Stimulated activated CD4-positive, alpha-beta T cell treated with anti-CD3 and anti-CD28 coated beads, Interleukin-12 subunit alpha, Interleukin-12 subunit beta, amount 100 ng/mL, for 4 hours (primary cell): ENCODE data around the gene CENPP.

Source experiments
- DNase-seq: peaks from one replicate; pipeline ENCODE4 v3.0.0-alpha.2; 2020

The CENPP gene

DNA sequence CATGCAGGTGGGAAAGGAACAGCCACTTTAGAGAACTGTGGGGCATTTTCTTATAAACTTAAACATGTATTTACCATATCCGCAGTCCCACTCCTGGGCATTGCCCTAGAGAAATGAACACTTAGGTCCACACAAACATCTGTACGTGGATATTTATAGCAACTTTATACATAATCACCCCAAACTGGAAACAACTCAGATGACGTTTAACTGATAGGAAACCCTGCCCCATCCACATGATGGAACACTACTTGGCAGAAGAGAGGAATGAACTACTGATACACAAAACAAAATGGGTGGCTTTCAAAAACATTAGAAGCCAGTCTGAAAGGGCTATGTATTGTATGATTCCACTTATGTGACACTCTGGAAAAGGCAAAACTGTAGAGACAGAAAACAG, 187.6 kb downstream of the CENPP start:
- DNase-seq = no peak

DNA sequence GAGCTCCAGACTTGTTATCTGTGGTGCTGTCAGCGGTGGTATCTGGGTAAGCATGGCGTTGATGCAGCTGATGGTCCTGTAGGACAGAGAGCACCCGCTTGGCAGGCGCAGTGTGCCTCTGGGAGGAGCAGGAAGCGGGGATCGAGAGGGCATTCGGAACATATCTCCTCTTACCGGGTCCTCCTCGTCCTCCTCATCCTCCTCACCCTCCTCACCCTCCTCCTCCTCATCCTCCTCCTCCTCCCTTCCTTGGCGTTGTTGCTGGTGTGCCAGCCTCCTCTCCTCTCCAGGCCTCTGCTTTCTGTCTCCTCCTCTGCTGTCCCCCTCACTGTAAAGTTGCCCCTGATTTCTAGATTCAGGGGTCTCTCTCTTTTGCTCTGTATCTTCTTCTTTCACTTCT, 188.9 kb downstream of the CENPP start:
- no peak for DNase-seq

DNA sequence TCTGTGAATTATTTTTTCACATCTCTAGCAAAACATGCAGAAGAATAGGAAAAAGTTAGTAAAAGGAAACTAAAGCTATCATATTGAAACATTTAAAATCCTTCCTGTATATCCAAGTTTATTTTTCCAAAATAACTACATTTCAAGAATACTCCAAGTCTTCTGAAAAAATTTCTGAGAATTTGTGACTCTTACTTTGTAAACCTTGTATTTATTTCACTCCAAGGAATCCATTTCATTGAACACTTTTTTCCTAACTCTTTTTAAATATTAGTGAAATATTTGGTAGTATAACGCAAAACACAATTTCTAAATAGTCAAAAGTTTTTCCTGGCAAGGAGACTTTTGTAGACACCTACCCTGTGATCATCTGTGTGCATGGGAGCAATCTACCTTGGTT, 190.8 kb downstream of the CENPP start:
- no peak for DNase-seq

DNA sequence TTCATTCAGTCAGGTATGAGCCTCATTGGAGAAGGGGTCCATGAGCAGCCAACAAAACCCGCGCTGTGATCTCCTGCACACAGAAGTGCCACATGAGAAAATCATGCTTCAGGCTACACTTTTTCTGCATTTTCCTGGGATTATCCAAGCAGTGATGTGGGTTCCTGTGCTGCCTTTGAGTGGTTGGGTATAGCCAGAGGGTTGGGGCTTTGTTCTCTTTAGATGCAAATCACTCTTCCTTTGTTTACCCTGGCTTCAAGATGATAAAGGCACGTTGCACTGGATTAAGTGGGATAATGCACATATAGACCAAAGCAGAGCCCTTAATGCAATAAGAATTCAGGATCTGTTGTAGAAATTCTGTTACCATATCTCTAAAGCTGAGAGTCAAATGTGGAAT, 191.3 kb downstream of the CENPP start:
- no peak for DNase-seq

DNA sequence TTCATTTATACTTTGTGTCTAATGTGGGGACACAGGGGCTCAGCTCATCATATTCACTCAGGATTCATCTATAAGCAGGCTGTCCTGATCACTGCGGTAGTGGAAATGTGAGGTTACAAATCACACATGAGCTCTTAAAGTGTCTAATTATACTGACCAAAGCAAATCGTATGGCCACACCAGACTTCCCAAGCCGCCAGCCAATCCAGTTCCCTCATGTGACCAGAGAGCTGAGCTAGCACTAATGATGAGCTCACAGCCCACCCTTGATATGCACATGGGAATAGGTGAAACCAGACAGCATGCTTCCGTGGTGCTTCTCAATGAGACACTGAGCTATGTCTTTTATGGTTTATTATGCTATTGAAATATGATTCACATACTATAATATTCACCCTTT, 192.4 kb downstream of the CENPP start:
- DNase-seq = no peak

DNA sequence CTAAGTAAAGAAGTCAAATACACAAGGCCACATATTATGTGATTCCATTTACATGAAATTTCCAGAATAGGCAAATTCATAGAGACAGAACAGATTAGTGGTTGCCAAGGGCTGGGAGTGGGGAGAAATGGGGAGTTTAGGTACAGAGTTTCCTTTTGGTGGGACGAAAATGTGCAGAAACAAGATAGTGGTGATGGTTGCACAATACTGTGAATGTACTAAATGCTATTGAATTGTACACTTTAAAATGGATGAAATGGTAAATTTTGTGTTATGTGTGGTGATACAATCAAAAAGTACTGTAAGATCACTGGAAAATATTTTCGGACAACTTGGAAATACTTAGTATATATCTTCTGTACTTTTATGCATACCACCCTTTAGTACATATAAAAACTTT, 195.1 kb downstream of the CENPP start:
- DNase-seq = no peak

DNA sequence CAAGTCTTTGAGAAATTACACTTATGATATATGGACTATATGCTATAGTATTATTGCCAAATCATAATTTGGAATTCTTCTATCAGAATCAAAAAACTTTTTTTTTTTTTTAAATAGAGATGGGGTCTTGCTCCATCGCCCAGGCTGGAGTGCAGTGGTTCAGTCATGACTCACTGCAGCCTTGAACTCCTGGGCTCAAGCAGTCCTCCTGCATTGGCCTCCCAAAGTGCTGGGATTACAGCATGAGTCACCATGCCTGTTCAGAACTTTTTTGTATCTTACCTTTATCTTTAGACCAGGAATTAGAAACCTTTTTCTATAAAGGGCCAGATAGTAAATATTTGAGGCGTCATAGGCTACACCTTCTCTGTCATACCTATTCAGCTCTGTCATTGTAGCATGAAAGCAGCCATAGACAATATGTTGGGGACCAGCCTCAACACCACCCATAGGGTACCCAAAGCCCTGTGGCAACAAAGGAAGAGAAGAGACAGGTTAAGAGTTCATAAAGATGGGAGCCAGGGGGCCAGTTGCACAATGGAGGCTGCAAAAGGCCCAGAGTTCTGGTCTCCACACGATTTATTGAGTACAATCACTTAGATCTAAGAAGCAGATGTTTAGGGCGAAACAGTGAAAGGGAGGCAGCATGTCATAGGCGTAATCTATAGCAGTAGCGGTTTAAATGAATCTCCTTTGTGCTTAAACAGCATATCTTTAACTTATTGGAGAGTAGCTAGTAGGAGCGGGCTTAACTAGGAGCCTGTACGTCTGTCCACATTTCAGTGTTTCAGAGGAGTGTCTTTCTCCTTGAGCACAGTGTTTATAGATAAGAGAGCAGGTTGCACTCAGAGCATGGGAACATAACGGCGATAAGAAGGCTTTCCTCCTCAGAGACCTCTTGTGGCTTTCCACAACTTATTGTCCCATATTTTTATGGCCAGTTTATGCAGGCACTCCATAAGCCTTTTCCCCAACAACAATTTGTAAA, 197.5 kb downstream of the CENPP start:
- no peak for DNase-seq

DNA sequence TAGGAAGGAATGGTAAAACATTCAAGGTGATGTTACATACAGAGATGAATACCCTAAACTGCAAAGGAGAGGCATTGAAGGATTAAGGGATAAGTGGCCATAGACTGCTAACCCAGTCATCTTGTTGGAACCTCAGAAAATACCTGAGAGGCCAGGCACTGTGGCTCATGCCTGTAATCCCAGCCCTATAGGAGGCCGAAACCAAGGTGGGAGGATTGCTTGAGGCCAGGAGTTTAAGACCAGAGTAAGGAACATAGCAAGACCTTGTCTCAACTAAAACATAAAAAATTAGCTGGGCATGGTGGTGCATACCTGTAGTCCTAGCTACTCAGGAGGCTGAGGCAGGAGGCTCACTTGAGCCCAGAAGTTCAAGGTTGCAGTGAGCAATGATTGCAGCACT, 199.1 kb downstream of the CENPP start:
- DNase-seq = no peak

DNA sequence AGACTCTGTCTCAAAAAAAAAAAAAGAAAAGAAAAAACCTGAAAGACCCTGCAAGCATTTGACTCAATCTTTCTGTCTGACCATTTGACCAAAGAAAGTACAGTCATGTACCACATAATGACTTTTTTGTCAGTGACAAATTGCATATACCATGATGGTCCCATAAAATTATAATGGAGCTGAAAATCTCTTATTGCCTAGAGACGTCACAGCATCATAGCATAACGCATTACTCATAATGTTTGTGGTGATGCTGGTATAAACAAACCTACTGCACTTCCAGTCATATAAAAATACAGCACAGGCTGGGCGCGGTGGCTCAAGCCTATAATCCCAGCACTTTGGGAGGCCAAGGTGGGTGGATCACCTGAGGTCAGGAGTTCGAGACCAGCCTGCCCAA, 199.6 kb downstream of the CENPP start:
- no peak for DNase-seq

DNA sequence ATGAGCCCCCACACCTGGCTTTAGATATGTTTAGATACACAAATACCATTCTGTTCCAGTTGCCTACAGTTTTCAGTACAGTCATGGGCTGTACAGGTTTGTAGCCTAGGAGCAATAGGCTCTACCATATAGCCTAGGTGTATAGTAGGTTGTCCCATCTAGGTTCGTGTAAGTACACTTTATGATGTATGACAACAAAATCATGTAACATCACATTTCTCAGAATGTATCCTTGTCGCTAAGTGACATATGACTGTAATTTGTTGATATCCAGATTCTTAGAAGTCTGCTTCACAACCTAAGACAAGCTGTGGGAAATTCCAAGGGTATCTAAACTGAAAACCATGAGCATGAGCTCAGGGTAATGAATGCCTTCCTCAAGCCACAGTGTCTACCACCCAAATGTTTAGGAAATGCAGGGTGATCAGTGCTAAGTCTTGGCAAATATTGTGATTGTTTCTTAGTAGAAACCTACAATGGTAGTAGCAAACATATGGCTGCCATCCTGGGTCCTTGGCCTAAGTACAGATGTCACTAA, 201.6 kb downstream of the CENPP start:
- DNase-seq = no peak

DNA sequence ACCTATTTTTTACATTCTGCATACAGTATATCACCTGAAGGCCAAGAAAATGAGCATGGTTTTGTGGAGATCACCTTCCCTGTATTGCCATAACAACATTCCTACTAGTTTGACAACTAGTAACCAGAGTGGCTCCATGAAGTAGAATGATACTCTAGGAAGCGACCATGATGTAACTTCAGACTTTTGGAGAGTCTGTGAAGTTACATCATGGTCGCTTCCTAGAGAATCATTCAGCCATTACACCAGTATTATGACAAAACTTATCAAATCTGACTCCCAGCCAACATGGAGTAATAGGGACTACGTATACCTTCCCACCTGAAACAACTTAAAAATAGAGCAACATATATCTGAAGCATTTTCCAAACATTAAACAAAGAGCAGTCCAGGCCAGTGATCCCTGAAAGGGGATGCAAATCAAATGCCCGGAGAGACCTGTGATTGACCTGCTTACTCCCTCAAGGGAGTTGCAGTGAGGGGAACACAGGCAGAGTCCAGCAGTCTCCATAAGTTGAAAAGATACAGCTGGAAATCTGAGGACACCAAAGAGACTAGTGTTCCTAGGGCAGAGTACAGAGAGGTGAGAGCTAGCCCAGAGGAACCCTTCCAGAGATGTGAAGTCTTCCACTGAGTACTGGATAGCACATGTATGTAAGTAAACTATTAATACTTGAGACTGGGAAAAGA, 202.2 kb downstream of the CENPP start:
- DNase-seq = no peak

DNA sequence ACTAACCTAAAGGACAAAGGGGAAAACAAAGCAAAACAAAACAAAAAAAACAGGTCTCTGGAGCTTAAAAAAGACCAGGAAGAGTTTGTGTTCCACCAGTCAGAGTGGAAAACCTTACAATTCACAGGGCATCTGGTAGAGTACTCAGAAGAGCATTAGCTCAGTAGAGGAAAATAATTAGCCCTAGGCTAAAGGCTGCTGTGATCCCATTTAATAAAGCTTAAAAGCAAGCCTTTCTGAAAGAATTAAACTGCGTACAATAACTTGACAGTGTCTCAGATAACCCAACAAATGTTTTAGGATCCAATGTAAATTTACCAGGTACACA, 202.7 kb downstream of the CENPP start:
- no peak for DNase-seq

DNA sequence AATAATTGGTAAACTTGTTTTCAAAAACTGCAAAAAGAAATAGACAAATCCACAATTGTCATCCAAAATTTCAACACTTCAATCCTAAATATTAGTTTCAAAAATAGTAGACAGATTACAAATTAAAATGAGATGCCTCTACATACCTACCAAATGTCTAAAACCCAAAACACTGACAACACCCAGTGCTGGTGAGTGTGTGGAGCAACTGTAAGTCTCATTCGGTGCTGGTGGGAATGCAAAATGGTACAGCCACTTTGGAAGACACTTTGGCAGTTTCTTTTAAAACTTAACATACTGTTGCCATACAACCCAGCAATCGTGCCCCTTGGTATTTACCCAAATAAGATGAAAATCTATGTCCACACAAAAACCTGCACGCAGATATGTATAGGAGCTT, 203.4 kb downstream of the CENPP start:
- no peak for DNase-seq

DNA sequence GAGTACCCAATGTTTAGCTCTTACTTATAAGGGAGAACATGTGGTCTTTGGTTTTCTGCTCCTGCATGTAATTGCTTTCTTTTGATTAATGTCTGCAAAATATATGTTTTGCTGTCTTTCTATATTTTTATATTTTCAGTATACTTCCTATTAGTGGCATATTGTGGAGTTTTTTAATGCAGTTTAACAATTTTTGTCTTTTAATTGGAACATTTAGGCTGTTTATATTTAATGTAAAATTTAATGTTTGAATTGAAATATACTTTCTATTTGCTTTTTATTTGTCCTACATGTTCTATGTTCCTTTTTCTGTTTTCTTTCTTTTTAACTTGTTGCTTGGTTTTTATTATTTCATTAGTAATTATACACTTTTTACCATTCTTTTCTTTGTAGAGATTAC, 205.1 kb downstream of the CENPP start:
- no peak for DNase-seq

DNA sequence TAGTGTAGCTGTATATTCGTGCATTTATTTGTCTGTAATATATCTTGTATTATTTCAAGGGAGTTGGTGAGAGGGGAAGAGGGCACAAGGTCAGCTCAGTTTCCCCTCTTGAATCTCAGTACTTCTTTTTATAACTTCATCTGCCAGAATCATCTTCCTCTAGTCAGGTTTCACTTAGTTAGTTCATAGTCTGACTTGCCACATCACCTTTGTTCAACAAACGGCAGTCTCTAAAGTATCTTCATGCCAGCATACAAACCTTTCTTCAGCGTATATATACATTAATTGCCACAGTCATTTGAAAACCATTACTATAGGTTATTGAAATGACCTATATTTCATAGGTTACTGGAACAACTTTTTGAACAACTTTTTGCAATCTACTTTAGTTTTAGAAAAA, 208.5 kb downstream of the CENPP start:
- DNase-seq = no peak

DNA sequence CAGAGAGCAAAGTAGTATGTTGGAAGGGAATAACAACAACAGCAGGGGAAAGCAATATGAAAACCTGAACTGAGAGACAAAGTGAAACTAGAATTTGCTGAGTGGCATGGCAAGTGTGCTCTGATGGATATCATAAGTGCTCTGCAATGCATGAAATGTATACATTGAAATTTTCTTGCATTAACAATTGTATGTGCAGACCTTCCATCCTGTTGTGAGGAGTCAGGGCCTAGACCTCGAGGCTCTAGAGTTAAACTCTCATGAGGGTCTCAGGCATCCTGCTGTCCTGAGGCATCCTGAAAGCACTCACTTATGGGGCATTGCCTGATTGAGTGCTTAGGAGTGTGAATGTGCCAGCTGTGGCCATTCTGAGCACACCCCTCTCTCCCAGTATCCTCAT, 208.9 kb downstream of the CENPP start:
- DNase-seq = no peak

DNA sequence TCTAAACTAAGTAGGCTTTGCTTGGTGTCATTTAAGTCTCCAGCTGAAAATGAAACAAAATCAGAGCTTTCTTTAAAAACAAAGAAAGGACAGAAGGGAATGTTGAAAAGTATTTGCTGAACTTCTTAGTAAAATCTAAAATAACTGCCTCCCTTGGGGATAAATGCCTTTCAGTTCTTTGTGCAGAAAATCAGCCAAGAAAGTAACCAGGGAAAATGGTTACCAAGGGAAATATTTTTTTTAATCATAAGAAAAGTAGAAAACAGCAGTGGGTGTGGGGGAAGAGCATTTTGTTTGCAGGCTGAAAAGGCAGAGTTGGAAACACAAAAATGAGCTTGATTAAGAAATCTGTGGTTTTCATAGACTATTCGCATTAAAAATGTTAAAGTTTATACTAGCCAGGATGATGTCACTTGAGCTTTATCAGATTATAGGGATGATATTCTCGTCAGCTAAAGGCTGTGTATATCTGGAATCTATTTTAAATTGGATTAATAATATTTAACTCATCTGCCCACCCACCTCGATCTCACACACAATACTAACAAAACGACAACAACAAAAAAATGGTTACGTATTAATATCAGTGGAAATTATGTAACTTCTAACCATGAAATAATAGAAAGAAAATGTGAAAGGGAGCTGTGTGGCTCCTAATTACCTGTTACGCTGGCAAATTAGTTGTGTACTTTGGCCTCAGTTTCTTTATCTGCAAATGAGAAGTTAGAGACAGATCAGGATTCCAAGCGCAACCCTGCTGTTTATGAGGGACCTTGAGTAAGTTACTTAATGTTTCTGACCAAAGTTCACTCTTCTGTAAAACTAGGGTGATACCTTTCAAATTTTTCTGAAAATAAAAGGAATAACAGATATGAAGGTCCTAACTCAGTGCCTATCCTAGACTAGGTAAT, 210.4 kb downstream of the CENPP start, which contains the start of gene ECM2:
ECM2 (minus strand) TSS at position 51 of the 911 bp plus-strand sequence. CDS start 13,124 bp downstream, outside the sequence.
- no peak for DNase-seq

DNA sequence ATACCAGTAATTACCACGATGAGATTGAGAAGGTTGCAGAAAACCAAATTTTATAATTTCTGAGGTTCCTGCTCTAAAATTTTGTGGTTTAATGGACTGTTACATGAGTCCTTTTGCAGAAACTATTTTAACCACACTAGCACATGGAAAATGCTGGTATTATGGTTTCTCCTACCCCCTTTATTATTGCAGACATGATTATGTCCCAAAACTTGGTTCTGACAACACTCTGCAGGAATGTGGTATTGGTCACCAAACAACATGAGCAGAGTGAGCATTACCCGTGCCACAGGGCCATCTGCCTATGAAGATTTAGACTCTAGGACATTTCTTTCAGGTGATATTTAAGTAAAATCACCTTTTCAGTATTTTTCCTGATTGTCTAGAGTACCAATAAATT, 212.8 kb downstream of the CENPP start:
- DNase-seq = no peak

DNA sequence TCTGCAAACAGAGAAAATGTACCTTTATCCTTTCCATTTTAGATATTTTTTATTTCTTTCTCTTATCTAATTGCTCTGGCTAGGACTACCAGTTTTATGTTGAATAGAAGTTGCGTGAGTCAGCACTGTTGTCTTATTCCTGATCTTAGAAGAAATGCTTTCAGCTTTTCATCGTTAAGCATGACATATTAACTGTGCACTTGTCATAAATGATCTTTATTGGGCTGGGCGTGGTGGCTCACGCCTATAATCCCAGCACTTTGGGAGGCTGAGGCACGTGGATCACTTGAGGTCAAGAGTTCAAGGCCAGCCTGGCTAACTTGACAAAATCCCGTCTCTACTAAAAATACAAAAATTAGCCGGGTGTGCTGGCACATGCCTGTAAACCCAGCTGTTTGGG, 218.2 kb downstream of the CENPP start:
- no peak for DNase-seq

DNA sequence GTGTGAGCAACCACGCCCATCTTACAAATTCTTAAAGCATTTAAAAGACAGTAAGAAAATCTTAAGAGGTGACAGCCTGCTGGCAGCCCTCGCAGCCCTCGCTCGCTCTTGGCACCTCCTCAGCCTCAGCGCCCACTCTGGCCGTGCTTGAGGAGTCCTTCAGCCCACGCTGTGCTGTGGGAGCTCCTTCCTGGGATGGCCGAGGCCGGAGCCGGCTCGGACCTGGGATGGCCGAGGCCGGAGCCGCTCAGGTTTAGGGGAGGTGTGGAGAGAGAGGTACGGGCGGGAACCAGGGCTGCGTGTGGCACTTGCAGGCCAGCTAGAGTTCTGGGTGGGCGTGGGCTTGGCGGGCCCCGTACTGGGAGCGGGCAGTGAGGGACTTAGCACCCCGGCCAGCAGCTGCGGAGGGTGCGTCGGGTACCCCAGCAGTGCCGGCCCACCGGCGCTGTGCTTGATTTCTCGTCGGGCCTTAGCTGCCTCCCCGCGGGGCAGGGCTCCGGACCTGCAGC, 219.3 kb downstream of the CENPP start:
- no peak for DNase-seq

DNA sequence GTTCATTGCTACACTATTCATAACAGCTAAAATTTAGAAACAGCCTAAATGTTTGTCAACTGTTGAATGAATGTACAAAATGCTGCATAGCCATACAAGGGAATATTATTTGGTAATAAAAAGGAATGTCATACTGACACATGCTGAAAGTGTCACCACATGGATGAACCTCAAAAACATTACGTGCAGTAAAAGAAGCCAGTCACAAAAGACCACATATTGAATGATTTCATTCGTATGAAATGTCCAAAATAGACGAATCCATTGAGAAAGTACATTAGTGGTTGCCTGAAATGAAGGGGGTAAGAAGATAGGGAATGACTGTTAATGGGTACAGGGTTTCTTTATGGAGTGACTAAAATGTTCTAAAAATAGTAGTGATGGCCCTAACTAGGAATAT, 221.6 kb downstream of the CENPP start:
- no peak for DNase-seq

DNA sequence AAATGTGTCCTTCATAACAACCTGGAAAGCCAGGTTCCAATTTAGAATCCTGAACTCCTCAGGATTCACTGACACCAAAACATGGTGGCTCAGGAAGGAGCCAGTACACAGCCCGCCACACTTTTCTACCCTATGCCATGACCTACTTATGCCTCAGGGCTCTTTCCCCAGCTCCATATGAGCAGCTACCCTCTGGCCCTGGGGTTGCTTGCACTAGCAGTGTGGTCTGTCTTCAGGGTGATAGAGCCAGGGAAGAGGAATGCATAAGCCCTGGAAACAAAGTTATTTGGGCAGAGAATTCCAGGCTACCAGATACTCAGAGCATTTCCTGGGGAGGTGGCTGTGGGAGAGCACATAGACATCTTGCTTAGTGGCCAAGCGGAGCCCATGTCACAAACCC, 225.0 kb downstream of the CENPP start:
- no peak for DNase-seq
